ENCODE data around the gene EGLN1.

EGLN1 gene

GRCh38 chr1:231322880-231323530 lies 99.1 kb downstream of the EGLN1 start:
- DNase-seq = no peak

GRCh38 chr1:231319080-231319479 lies 103.0 kb downstream of the EGLN1 start:
- DNase-seq = no peak

- DNase-seq = no peak
Observed at GRCh38 chr1:231318568-231318967, 103.5 kb downstream of the EGLN1 start.

- no peak for DNase-seq
Observed at GRCh38 chr1:231318015-231318355, 104.1 kb downstream of the EGLN1 start.

GRCh38 chr1:231317306-231318014 lies 104.6 kb downstream of the EGLN1 start:
- no peak for DNase-seq

- DNase-seq = peak; percentile 27
Observed at GRCh38 chr1:231315887-231316286, 106.2 kb downstream of the EGLN1 start.
